Mucosa of gallbladder (tissue), 1 donor: ENCODE results near the gene N4BP3. TPM values are rescaled to one million over a fixed set of nuclear protein-coding genes. Genes with fewer than 3 reads are reported as not detected.

Experiments
- DNase-seq: peaks from one replicate; pipeline ENCODE4 v3.0.0-alpha.2; 2020; ENCODE audit warnings: low spot score
- total RNA-seq: library from RNA; stranded (reverse); gene quantifications from one replicate; pipeline ENCODE4 v1.2.1, GENCODE V29; 2021
- donor health status: DM: no; HTN: no; CAD: no.

N4BP3 gene
- total RNA-seq, 1 donor from 2014 or later, result 1.2 TPM

DNA sequence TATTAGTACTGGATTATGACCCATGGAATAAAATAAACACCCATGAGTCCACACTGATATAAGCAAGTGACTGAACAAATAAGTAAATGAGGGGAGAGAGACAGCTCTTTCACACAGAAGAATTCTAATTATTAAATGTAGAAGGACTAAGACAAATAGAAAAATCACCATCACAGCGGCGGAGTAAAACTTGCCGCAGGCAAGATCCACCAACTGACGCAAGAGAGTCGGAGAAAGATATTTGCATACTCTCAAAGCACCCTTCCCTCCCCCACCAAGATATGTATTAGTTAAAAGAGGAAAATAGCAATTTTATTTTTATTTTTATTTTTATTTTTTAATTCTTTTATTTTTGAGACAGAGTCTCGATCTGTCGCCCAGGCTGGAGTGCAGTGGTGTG is 14.6 kb upstream of the N4BP3 start:
- no peak for DNase-seq

DNA sequence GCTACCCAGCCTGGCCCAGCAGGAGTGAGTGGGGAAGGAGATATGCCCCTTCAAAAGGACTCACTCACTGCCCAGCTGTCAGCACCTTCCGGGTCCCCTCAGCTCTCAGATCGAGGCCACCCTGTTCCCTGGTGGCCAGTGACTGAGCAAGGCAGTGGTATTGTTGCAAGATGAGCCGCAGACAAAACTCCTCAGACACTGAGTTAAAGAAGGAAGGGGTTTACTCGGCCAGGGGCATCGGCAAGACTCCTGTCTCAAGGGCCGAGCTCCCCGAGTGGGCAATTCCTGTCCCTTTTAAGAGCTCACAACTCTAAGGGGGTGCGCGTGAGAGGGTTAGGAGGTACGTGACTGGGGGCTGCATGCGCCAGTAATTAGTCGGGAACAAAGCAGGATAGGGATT is 9.7 kb upstream of the N4BP3 start:
- no peak for DNase-seq

DNA sequence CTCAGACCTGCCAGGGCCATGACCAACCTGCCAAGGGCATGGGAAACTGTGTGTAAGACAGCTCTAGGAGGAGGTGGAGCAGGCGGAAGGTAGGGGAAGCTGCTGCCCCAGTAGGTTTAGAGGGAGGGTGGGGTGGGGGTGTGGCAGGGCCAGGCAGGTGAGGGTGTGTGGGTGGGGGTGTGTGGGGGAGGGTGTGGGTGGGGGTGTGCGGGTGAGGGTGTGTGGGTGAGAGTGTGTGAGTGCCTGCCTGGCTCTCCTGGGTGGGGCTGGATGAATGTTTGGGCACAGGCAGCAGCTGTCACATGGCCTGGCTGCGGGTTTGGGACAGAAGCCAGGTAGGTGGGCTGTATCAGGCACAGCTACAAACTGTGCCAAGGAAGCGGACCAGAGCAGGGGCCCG is 8.8 kb upstream of the N4BP3 start:
- DNase-seq, result no peak

DNA sequence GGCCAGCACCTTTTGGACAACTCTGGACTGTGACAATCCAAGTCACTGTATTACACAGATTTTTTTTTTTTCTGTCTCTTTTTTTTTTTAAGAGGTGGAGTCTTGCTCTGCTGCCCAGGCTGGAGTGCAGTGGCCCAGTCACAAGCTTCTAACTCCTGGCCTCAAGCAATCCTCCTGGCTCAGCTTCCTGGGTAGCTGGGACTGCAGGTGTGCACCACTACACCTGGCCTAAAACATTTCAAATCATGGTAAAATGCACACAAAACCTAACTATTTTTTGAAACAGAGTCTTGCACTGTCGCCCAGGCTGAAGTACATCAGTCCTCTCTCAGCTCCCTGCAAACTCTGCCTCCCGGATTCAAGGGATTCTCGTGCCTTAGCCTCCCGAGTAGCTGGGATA is 7.2 kb upstream of the N4BP3 start:
- no peak for DNase-seq

DNA sequence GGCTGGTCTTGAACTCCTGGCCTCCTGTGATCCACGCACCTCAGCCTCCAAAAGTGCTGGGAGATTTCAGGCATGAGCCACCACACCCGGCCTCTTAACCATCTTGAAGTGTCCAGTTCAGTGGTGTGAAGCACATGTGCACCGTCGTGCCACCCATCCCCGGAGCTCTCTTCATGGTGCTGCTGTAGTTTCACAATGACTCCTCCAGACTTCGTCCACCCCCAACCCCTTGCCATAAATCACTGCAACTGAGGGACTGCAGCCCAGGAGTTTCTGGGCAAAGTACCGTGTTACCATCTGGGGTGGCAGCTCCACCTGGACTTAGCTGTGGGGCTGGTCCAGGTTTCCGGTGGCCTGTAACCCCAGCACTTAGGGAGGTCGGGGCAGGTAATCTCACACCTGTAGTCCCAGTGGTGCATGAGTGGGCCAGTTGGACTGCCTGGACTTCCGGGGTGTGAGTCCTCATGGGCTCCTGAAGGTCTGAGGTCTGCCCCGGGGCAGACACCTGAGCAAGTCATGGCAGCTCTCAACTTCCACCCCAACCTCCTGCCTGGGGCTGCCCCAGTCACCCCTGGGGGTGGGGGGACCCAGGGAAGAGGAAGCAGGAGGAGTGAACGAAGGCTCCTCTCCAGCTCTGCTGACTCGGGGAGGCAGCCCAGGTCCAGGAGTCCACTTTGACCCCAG is 6.6 kb upstream of the N4BP3 start:
- no peak for DNase-seq

DNA sequence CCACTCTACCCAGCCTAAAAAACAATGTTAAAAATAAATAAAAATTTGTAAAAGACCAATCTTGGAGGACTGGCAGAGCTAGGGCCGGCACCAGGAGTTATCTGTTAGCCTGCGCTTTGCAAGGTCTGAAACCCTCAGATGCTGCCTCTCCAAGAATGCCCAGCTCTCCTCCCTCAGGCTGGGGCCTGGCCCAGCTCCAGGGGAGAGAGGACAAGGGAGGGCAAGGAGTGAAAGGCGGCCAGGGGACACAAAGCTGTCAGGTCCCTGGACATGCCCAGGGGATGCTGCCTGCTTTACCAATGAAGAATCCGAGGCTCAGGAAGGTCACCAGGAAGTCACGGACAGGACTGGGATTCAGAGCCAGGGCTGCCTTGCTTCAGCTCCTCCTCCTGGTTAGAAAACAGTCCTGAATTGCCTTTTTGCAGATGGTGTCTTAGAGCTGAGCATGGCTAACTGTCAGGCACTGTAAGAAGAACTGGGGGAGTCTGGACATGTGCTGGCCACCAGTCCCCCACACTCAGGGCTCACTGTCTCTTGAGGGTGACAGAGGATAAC is 5.5 kb upstream of the N4BP3 start:
- DNase-seq, result no peak

DNA sequence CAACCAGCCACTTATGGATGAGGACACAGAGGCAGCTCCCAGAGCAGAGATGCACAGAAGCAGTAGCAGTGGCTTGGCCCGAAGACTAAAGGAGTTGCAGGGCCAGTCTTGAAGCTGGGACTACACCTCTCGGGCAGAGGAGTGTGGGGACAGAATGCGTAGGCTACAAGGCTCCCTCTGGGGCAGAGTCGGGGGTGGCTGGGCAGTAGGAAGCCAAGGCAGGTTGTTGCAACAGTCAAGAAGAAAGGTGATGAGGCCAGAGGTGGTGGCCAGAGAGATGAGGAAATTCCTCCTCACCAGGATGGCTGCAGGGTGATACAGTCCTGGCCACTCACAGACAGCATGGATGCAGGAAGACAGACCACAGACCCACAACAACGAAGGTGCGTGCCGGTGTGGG is 4.9 kb upstream of the N4BP3 start:
- DNase-seq, result no peak

DNA sequence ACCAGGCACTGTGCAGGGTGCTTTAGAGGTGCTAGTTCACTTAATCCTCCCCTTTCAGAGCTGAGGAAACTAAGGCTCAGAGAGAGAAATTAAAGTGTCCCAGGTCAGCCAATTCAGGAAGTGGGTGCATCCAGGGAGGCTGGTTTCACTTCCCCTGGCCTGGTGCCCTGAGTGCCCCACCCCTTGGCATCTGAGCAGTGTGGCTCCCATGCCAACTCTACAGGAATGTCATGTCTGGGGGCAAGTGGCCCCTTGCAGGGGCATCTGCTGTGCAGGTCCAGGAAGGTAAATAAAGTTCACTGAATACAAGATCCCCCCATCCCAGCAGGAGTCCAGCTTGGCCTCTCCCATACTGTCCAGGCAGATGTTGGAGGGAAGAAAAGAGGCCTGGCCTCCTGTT is 4.4 kb upstream of the N4BP3 start:
- DNase-seq, result no peak

DNA sequence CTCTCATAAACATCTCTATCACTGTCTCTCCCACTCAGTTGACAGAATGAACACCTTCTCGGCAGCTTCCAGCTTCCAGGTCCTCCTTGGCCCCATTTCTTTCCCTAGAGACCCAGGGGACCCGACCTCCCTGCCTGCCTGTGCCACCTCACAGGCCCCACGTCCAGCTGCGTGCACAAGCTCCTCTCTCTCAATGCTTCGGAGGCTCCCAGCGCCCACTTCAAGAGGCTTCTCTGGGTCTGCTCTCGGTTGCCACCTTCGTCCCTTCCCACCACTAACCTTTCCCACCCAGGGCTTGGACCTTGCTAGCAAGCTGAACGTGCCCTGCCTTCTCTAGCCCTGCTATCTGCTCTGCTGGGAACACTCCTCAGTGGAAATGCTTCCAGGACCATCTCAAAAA is 2.8 kb upstream of the N4BP3 start:
- no peak for DNase-seq

DNA sequence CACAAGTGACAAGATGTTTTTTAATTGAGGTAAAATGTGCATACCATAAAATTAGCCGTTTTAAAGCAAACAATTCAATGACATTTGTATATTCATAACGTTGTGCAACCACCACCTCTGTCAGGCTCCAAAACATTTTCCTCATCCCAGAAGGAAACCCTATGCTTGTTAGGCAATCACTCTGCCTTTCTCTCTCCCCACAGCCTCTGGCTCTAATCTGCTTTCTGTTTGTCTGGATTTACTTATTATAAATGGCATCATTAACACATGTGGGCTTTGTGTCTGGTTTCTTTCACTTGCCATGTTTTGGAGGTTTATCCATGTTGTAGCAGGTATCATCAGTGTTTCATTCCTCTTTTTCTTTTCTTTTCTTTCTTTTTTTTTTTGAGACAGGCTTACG is 1.4 kb upstream of the N4BP3 start:
- no peak for DNase-seq

DNA sequence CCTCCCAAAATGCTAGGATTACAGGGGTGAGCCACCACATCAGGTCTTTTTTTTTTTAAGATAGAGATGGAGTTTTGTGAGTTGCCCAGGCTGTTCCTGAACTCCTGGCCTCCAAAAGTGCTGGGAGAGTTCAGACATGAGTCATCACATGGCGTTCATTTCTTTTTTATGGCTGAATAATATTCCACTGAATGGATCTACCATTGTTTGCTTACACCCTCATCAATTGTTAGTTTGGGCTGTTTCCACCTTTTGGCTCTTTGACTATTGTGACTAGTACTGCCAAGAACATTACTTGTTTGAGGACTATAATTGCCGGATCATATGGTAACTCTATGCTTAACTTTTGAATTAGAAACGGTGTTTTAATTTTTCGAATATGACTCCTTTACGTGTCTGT is 787 bp upstream of the N4BP3 start:
- no peak for DNase-seq

DNA sequence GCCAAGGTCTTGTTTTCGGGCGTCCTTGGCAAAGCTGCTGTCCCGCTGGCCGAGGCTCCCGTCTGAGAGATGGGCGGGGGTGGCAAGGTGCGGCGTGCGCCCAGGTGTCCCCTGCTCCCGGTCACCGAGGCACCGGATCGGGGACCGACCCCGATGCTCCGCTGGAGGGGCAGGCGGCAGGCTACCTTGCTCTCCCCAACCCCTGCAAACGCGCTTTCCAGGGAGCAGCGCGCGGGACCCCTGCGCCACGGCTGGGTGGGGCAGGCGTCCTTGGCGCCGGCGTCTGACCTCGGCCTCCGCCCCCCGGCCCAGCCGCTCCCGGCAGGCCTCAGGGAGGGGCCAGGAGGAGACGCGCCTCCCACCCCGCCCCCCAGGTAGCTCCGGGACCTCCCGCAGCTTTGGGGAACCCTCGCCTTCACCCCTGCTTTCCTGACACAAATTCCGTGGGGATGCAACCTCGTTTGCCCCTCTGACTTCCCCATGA is 551 bp downstream of the N4BP3 start:
- no peak for DNase-seq

DNA sequence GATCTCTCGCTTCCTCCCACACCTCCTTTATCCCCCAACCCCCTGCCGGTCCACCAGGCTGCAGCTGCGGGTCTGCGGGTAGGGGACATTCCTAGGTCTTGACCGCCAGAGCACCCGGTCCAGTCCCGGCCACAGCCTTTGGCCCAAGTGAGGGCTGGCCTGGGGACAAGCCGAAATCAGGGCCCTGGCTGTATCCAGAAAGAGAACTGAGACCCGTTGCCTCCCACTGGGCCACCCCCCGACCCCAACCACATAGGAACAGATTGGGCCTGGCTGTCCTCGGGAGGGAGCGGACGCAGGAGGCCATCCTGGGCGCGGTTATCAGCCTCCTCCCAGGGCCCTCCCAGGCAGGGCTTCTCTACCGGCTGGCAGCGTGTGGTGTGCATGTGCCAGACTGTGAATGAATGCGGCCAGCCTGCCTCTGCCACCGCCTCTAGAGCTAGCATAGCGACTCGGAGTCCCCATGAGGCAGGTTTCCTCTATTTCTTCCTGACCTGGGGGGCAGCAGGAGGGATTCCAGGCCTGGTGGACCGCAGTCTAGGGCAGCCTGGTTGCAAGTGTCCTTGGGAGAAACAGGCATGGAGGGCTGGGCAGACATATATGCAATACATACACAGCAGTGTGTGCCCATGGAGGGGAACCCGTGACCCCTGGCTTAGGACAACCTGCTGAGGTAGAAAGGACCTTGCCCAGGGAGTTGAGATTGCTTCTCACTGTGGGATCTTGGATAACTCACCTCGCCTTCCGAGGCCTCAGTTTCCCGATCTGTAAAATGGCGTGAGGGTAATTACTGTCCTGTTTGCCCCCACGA is 1.2 kb downstream of the N4BP3 start:
- no peak for DNase-seq

DNA sequence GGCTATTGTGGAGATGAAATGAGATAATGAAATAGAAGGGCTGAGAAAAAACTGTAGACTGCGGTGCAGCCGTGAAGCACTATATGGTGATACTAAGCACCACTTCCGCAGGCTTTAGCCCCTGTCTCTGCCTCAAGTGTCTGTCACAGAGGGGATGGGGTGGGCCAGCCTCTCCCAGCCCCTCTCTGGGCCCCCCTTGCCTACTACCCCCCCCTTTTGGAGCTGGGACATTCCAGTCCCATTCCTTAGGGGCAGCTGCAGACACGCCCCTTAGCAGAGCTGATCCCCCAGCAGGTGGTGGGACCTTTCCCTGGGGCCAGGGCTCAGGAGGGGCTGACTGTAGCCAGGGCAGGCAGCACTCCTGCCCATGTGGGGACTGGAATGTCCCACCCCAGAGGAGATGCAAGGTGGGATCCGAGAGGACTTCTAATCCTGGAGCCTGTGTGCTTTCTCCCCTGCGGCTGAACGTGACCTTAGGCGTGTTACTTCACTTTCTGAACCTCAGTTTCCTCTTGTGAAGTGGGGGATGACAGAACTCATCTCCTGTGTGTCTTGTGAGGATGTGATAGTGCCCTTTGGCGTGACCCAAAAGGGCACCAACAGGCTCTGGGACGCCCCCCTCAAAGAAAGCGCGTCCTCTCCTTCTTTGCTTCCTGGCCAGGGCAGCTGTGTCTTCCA is 1.9 kb downstream of the N4BP3 start:
- no peak for DNase-seq

DNA sequence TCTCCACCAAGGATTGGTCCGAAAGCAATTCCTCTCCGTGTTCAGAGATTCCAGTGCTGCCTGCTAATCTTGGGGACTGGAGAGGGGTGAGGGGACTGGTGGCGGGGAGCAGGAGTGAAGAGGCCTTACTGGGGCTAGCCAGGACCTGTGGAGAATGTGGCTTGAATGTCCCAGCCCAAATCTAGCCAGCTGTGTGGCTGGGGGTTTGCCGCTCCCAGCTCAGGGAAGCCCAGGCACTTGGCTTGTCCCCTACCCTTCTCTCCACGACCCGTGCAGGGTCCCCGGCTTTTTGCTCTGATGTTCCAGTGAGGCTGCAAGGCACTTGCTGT is 2.4 kb downstream of the N4BP3 start:
- DNase-seq, result no peak

DNA sequence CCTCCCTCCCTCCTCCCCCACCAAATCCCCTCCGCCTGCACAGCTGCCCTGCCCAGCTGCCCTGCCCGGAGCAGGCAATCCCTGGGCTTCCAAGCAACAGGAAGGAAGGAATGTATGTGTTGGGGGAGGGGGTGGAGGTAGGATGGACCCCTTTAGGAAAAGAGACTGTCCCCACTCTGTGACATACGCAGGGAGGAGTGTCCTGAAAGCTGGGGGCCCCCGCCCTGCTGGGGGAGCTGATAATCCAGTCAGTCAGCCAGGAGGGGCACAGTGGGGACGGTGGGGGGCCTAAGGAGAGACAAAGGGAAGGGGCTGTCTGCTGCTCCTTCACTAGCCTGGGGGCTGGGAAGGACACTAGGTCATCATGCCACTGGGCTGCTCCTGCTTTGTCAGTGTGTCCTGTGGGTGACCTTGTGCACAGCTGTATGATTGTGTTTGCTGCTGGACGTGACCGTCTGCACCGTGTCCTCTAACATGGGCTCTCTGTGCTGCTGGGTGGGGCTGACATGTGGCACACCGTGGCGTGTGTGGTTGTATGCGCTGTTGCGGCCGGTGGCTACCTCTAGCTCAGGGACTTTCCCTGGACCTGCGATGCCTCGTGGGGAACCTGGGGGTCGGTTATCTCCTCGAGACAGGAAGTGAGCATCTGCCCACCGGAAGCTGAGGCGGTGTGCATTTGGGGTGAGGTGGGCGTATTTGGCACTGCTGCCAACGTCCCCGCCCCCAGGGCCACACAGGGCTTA is 3.0 kb downstream of the N4BP3 start:
- no peak for DNase-seq

DNA sequence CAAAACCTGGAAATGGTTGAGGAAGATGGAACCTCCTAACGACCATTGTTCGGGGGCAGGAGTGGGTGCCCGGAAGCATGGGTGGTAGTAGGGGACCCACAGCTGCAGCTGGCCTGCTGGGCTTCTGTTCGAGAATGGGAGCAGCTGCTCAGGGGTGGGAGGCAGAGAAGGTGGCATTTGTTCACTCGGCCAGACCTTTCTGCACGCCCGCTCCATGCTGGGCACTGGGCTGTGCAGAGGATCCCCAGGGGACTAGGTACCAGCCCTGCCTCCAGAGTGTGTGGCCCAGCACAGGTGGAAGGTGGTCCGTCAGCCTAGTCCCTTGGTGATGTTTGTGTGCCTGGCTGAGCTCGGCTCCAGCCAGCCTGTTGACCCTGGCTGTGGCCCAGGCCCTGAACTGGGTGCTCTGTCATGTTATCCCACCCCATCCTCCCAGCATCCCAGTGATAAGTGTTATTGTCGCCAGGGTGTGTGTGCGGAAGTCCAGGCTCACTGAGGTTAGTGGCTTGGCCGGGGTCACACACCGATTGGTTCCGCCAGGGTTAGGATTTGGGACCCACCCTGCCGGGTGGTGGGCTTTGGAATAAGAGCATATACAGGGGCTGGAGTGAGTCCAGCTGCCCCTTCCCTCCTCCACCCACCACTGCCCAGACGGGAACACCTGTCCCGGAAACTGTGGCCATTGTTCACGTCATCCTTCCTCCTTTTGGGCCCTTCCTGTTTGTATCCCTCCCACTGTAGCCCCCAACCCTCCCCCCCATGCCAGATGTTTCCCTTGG is 4.8 kb downstream of the N4BP3 start:
- no peak for DNase-seq

DNA sequence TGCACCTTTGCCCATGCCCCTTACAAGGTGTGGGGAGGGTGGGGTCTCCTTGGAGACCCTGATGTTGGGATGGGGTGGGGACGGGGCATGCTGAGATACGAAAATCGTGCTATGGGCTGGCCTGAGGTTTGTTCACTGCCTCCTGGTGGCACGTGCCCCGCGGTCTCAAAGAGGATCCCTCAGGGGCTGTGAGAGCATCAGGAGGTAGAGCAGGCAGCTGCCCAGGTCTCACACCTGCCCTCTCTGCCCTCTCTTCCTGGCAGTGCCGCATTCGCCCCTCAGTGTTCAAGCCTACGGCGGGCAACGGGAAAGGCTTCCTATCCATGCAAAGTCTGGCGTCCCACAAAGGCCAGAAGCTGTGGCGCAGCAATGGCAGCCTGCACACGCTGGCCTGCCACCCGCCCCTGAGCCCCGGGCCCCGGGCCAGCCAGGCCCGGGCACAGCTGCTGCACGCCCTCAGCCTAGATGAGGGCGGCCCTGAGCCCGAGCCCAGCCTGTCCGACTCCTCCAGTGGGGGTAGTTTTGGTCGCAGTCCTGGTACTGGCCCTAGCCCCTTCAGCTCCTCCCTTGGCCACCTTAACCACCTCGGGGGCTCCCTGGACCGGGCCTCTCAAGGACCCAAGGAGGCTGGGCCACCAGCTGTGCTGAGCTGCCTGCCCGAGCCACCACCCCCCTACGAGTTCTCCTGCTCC is 6.7 kb downstream of the N4BP3 start:
- DNase-seq, result no peak

DNA sequence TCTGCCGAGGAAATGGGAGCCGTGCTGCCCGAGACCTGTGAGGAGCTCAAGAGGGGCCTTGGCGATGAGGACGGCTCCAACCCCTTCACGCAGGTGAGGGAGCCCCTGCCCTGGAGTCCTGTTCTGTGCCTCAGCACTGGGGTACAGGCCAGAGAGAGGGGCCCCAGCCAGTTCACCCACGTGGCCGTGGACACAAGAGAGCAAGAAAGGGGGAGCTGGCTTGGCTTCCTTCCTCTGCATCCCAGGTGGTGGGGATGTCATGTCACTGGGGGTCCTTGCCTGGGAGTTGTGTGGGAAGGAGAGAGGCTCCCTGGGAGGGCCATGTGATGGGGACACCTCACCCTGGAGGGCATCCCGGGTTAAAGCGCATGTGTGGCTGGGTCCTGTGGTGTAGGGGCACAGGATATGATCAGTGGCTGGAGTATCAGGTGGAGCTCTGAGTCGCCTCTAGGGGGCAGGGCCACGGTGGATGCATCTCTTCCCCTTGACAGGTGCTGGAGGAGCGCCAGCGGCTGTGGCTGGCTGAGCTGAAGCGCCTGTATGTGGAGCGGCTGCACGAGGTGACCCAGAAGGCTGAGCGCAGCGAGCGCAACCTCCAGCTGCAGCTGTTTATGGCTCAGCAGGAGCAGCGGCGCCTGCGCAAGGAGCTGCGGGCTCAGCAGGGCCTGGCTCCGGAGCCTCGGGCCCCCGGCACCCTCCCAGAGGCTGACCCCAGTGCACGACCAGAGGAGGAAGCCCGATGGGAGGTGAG is 7.5 kb downstream of the N4BP3 start:
- DNase-seq, result peak; percentile 80
